Liver (tissue), 9 donors: ENCODE measurements around the gene ATP7B. TPM values are rescaled to one million over a fixed set of nuclear protein-coding genes. Genes with fewer than 3 reads are reported as not detected.

Source experiments
- DNase-seq: peaks from one replicate; pipeline ENCODE4 v3.0.0-alpha.2; 2017; ENCODE audit warnings: low spot score
- H3K27ac ChIP-seq, 2 donors: one replicate each; pipeline ENCODE4 v1.7.0; 2013; ENCODE audit warnings: inconsistent platforms in 2 of 2, low read length in 2 of 2, control low read depth in 1 of 2, low read depth in 1 of 2, mild to moderate bottlenecking in 1 of 2
- H3K27me3 ChIP-seq, 4 donors: one replicate each; pipeline versions ENCODE4 v1.6.1 to v1.7.0; 2013; ENCODE audit warnings: low read length in 3 of 4, inconsistent platforms in 1 of 4, mild to moderate bottlenecking in 1 of 4, moderate library complexity in 1 of 4; ENCODE audit not compliant: control insufficient read depth in 4 of 4, insufficient read depth in 4 of 4
- H3K36me3 ChIP-seq, 4 donors: one replicate each; pipeline versions ENCODE4 v1.6.1 to v1.7.0; 2013; ENCODE audit warnings: low read length in 3 of 4, mild to moderate bottlenecking in 3 of 4, low read depth in 1 of 4, moderate library complexity in 1 of 4; ENCODE audit not compliant: control insufficient read depth in 4 of 4, insufficient read depth in 3 of 4
- H3K4me1 ChIP-seq, 4 donors: one replicate each; pipeline versions ENCODE4 v1.6.1 to v1.7.0; 2013; ENCODE audit warnings: low read length in 3 of 4, mild to moderate bottlenecking in 3 of 4, moderate library complexity in 1 of 4; ENCODE audit not compliant: control insufficient read depth in 4 of 4, insufficient read depth in 4 of 4
- H3K4me3 ChIP-seq, 3 donors: one replicate each; pipeline versions ENCODE4 v1.6.1 to v1.7.0; 2013; ENCODE audit warnings: low read length in 3 of 3, control low read depth in 1 of 3, low read depth in 1 of 3, mild to moderate bottlenecking in 1 of 3
- H3K9ac ChIP-seq, 2 donors: one replicate each; pipeline ENCODE4 v1.7.0; 2013; ENCODE audit warnings: low read length in 2 of 2, mild to moderate bottlenecking in 2 of 2, moderate library complexity in 2 of 2, control low read depth in 1 of 2, low read depth in 1 of 2
- H3K9me3 ChIP-seq, 4 donors: one replicate each; pipeline versions ENCODE4 v1.6.1 to v1.7.0; 2013; ENCODE audit warnings: low read length in 3 of 4; ENCODE audit not compliant: control insufficient read depth in 4 of 4
- EGR1 ChIP-seq, 2 donors: IDR thresholded peaks; 2 replicates each; pipeline ENCODE4 v1.6.1; 2016 to 2018; ENCODE audit warnings: antibody characterized with exemption in 2 of 2, low read depth in 2 of 2
- FOXA1 ChIP-seq: IDR thresholded peaks from 2 replicates; pipeline ENCODE4 v1.6.1; 2016; ENCODE audit warnings: antibody characterized with exemption
- FOXA2 ChIP-seq: IDR thresholded peaks from 2 replicates; pipeline ENCODE4 v1.6.1; 2016; ENCODE audit warnings: antibody characterized with exemption
- GABPA ChIP-seq, 2 donors: IDR thresholded peaks in 1 of 2; conservative IDR thresholded peaks in 1 of 2; 2 replicates each; pipeline ENCODE4 v1.6.1; 2016; ENCODE audit warnings: antibody characterized with exemption in 2 of 2, mild to moderate bottlenecking in 1 of 2, moderate library complexity in 1 of 2
- HNF4A ChIP-seq, 2 donors: conservative IDR thresholded peaks; 2 replicates each; pipeline ENCODE4 v1.6.1; 2016; ENCODE audit warnings: antibody characterized with exemption in 2 of 2, mild to moderate bottlenecking in 2 of 2
- HNF4G ChIP-seq: IDR thresholded peaks from 2 replicates; pipeline ENCODE4 v1.6.1; 2016; ENCODE audit warnings: antibody characterized with exemption
- JUND ChIP-seq, 2 donors: IDR thresholded peaks; 2 replicates each; pipeline ENCODE4 v1.6.1; 2016; ENCODE audit warnings: antibody characterized with exemption in 2 of 2
- NR2F2 ChIP-seq: IDR thresholded peaks from 2 replicates; pipeline ENCODE4 v1.6.1; 2016; ENCODE audit warnings: antibody characterized with exemption
- RAD21 ChIP-seq, 2 donors: IDR thresholded peaks; 2 replicates each; pipeline ENCODE4 v1.6.1; 2016; ENCODE audit warnings: antibody characterized with exemption in 2 of 2, mild to moderate bottlenecking in 2 of 2
- RXRA ChIP-seq, 2 donors: IDR thresholded peaks; 2 replicates each; pipeline ENCODE4 v1.6.1; 2017 to 2018; ENCODE audit warnings: antibody characterized with exemption in 2 of 2, mild to moderate bottlenecking in 1 of 2
- SP1 ChIP-seq: IDR thresholded peaks from 2 replicates; pipeline ENCODE4 v1.6.1; 2018; ENCODE audit warnings: antibody characterized with exemption, mild to moderate bottlenecking
- TAF1 ChIP-seq: conservative IDR thresholded peaks from 2 replicates; pipeline ENCODE4 v1.6.1; 2016; ENCODE audit warnings: antibody characterized with exemption, mild to moderate bottlenecking
- YY1 ChIP-seq: IDR thresholded peaks from 2 replicates; pipeline ENCODE4 v1.6.1; 2016; ENCODE audit warnings: antibody characterized with exemption, mild to moderate bottlenecking
- WGBS: extraction: QIAGEN DNeasy Blood & Tissue Kit; methylation state at CpG from one replicate; pipeline ENCODE4 v1.1.7; 2013; 5-methylcytosine and 5-hydroxymethylcytosine counted together
- polyA plus RNA-seq, 2 donors: library from polyadenylated mRNA; stranded (reverse) in 1 of 2; unstranded in 1 of 2; fragments of 200-250 nt in 1 of 2; fragments of >200 nt in 1 of 2; fragmentation: Nextera tagmentation in 1 of 2; extraction: Ambion mirVana in 1 of 2; gene quantifications; one replicate each; pipeline versions ENCODE4 v1.2.1 to v1.2.3, GENCODE V29; 2013 to 2015
- total RNA-seq, 2 donors: library from RNA; depleted of rRNA; stranded (reverse); fragments of >200 nt; gene quantifications; one replicate each; pipeline ENCODE4 v1.2.3, GENCODE V29; 2014
- TF ChIP-seq, protein P1 (sequence below): IDR thresholded peaks from 2 replicates; pipeline ENCODE4 v1.6.1; 2016; ENCODE audit warnings: antibody characterized with exemption
- TF ChIP-seq, protein P2 (sequence below): IDR thresholded peaks from 2 replicates; pipeline ENCODE4 v1.6.1; 2016; ENCODE audit warnings: antibody characterized with exemption, mild to moderate bottlenecking
- TF ChIP-seq, protein P3 (sequence below): IDR thresholded peaks from 2 replicates; pipeline ENCODE4 v1.6.1; 2016; ENCODE audit warnings: antibody characterized with exemption
- TF ChIP-seq, protein P4 (sequence below): IDR thresholded peaks from 2 replicates; pipeline ENCODE4 v1.6.1; 2016; ENCODE audit warnings: antibody characterized with exemption
- TF ChIP-seq, protein P5 (sequence below): fragments of 150-350 bp; IDR thresholded peaks from 2 replicates; pipeline ENCODE4 v1.5.1; 2017; ENCODE audit warnings: improper control_type of control experiment, low read depth, low read length; ENCODE audit not compliant: missing input control
- donor health status: healthy.
- donor health status: healthy.
- donor health status: healthy.
- donor health status: healthy.
- donor health status: healthy.

The ATP7B gene
- total and polyA plus RNA-seq, 4 donors: 8.0 to 37.7 (median 22.1) TPM

DNA sequence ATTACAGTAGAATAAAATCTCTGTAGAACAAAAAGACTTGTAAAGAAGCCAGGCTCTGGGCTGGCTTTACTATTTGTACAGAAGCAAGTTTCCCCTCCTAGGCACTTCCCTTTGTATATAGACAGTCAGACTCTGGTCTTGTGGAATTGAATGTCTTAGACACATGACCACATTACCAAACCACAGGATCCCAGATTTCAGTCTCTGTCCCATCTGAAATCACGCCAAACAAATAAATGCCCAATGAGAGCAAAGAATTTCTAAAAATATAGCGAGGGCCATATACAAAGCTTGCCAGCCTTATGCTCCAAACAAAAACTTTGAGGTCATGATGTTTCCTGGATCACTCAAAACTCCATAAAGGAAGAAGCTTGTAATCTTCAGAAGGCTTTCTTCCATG is 125.6 kb downstream of the ATP7B start:
- 94% methylated on average over 2 of the region's 2 CpGs for WGBS
- H3K27ac ChIP-seq: no peak overlapping the region
- TF ChIP-seq SP1 (no peak), HNF4A (conservative IDR thresholded peaks at IDR 0.05) (no peak), NR2F2 (no peak), TAF1 (no peak), JUND (IDR thresholded peaks at IDR 0.05) (no peak), FOXA2 (no peak), HNF4G (no peak), YY1 (no peak)
- TF ChIP-seq, protein P1, sequence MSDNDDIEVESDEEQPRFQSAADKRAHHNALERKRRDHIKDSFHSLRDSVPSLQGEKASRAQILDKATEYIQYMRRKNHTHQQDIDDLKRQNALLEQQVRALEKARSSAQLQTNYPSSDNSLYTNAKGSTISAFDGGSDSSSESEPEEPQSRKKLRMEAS: no peak
- TF ChIP-seq, protein P2, sequence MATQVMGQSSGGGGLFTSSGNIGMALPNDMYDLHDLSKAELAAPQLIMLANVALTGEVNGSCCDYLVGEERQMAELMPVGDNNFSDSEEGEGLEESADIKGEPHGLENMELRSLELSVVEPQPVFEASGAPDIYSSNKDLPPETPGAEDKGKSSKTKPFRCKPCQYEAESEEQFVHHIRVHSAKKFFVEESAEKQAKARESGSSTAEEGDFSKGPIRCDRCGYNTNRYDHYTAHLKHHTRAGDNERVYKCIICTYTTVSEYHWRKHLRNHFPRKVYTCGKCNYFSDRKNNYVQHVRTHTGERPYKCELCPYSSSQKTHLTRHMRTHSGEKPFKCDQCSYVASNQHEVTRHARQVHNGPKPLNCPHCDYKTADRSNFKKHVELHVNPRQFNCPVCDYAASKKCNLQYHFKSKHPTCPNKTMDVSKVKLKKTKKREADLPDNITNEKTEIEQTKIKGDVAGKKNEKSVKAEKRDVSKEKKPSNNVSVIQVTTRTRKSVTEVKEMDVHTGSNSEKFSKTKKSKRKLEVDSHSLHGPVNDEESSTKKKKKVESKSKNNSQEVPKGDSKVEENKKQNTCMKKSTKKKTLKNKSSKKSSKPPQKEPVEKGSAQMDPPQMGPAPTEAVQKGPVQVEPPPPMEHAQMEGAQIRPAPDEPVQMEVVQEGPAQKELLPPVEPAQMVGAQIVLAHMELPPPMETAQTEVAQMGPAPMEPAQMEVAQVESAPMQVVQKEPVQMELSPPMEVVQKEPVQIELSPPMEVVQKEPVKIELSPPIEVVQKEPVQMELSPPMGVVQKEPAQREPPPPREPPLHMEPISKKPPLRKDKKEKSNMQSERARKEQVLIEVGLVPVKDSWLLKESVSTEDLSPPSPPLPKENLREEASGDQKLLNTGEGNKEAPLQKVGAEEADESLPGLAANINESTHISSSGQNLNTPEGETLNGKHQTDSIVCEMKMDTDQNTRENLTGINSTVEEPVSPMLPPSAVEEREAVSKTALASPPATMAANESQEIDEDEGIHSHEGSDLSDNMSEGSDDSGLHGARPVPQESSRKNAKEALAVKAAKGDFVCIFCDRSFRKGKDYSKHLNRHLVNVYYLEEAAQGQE: no peak
- H3K9me3 ChIP-seq: peaks cover 0 to 1% (median 0%) of the 10 kb centered on the region in 4 donors
- H3K4me3 ChIP-seq: no peak overlapping the region
- no peak for DNase-seq
- peaks cover 0 to 2% (median 0%) of the 10 kb centered on the region in 4 donors for H3K36me3 ChIP-seq
- H3K4me1 ChIP-seq: no peaks in the 10 kb centered on the region
- H3K9ac ChIP-seq: no peak overlapping the region
- no peaks in the 10 kb centered on the region for H3K27me3 ChIP-seq

DNA sequence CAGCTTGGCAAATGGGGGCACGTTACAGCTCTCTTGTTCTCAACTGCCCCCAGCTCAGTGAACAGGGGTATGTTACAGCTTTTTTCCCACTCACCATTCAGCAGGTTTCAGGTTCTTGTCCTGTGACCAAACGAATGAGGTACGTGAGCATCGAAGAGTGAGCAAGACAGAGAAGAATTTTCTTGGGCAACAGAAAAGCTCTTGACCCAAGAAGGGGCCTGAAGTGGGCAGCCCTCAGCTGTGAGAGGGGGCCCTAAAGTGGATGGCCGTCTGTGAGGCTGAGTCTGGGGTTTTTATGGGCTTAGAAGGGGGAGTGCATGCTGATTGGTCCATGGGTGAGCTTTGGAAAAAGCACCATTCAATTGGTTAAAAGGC is 128.0 kb downstream of the ATP7B start:
- Histone ChIP-seq H3K9ac (no peak overlapping the region), H3K27me3 (no peaks in the 10 kb centered on the region), H3K4me1 (no peaks in the 10 kb centered on the region), H3K9me3 (peaks cover 0 to 1% (median 0%) of the 10 kb centered on the region in 4 donors), H3K4me3 (no peak overlapping the region), H3K27ac (no peak overlapping the region), H3K36me3 (peaks cover 0 to 2% (median 0%) of the 10 kb centered on the region in 4 donors)
- 76% methylated on average over 5 of the region's 5 CpGs for WGBS
- TF ChIP-seq JUND (IDR thresholded peaks at IDR 0.05) (no peak), FOXA1 (no peak), TAF1 (no peak), HNF4A (conservative IDR thresholded peaks at IDR 0.05) (no peak), EGR1 (IDR thresholded peaks at IDR 0.05; ENCODE audit: low read depth in 2 of 2) (no peak), GABPA (IDR thresholded peaks at IDR 0.05 in 1 of 2, conservative IDR thresholded peaks at IDR 0.05 in 1 of 2) (no peak), NR2F2 (no peak), RXRA (IDR thresholded peaks at IDR 0.05) (no peak), RAD21 (IDR thresholded peaks at IDR 0.05) (no peak), YY1 (no peak), HNF4G (no peak), SP1 (no peak), FOXA2 (no peak)
- TF ChIP-seq, protein P3, sequence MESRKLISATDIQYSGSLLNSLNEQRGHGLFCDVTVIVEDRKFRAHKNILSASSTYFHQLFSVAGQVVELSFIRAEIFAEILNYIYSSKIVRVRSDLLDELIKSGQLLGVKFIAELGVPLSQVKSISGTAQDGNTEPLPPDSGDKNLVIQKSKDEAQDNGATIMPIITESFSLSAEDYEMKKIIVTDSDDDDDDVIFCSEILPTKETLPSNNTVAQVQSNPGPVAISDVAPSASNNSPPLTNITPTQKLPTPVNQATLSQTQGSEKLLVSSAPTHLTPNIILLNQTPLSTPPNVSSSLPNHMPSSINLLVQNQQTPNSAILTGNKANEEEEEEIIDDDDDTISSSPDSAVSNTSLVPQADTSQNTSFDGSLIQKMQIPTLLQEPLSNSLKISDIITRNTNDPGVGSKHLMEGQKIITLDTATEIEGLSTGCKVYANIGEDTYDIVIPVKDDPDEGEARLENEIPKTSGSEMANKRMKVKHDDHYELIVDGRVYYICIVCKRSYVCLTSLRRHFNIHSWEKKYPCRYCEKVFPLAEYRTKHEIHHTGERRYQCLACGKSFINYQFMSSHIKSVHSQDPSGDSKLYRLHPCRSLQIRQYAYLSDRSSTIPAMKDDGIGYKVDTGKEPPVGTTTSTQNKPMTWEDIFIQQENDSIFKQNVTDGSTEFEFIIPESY: no peak
- TF ChIP-seq, protein P4, sequence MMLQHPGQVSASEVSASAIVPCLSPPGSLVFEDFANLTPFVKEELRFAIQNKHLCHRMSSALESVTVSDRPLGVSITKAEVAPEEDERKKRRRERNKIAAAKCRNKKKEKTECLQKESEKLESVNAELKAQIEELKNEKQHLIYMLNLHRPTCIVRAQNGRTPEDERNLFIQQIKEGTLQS: no peak
- TF ChIP-seq, protein P1: no peak
- TF ChIP-seq, protein P2: no peak
- TF ChIP-seq, protein P5, sequence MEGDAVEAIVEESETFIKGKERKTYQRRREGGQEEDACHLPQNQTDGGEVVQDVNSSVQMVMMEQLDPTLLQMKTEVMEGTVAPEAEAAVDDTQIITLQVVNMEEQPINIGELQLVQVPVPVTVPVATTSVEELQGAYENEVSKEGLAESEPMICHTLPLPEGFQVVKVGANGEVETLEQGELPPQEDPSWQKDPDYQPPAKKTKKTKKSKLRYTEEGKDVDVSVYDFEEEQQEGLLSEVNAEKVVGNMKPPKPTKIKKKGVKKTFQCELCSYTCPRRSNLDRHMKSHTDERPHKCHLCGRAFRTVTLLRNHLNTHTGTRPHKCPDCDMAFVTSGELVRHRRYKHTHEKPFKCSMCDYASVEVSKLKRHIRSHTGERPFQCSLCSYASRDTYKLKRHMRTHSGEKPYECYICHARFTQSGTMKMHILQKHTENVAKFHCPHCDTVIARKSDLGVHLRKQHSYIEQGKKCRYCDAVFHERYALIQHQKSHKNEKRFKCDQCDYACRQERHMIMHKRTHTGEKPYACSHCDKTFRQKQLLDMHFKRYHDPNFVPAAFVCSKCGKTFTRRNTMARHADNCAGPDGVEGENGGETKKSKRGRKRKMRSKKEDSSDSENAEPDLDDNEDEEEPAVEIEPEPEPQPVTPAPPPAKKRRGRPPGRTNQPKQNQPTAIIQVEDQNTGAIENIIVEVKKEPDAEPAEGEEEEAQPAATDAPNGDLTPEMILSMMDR: no peak
- DNase-seq: no peak
